ENCODE measurements around the gene SLC5A12.

DNA sequence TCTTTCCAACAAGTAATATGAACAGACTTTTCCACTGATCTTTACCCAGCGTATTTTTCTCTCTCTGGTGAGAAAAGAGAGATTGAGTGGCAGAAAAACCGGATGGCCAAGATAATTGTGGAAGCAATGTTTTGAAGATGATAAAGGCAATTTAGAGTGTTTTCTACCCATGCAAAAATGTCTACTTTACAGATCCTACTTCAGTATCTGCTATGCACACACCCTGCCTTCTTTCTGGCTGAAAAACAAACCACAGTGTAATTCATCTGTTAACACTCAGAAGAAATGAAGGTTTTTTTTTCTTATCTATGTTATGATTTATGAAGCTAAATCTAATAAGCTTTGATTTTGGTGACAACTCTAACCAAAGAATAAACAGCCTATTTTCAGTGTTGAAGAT is 56.8 kb downstream of the SLC5A12 start:
- TF ChIP-seq, protein P1, sequence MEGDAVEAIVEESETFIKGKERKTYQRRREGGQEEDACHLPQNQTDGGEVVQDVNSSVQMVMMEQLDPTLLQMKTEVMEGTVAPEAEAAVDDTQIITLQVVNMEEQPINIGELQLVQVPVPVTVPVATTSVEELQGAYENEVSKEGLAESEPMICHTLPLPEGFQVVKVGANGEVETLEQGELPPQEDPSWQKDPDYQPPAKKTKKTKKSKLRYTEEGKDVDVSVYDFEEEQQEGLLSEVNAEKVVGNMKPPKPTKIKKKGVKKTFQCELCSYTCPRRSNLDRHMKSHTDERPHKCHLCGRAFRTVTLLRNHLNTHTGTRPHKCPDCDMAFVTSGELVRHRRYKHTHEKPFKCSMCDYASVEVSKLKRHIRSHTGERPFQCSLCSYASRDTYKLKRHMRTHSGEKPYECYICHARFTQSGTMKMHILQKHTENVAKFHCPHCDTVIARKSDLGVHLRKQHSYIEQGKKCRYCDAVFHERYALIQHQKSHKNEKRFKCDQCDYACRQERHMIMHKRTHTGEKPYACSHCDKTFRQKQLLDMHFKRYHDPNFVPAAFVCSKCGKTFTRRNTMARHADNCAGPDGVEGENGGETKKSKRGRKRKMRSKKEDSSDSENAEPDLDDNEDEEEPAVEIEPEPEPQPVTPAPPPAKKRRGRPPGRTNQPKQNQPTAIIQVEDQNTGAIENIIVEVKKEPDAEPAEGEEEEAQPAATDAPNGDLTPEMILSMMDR (IDR thresholded peaks at IDR 0.05): no peak
- TF ChIP-seq ZFX (IDR thresholded peaks at IDR 0.05; ENCODE audit: borderline replicate concordance): no peak

Measured in 22Rv1 (cell line).